Tibial nerve (tissue), 4 donors: Measurements from ENCODE around the gene NEU1.

ENCODE experiments used
- CTCF ChIP-seq, 5 experiments: fragments of 200-600 bp in 3 of 5; fragments of 450-650 bp in 2 of 5; sonication (generic) in 3 of 5; IDR thresholded peaks; one replicate each; pipeline ENCODE4 v1.5.1; 2016 to 2019; ENCODE audit warnings: antibody characterized with exemption in 5 of 5, mild to moderate bottlenecking in 3 of 5, moderate library complexity in 2 of 5
- EP300 ChIP-seq, 2 donors: sonication (generic); formaldehyde crosslinking; IDR thresholded peaks; one replicate each; pipeline ENCODE4 v1.6.1; 2017; ENCODE audit warnings: antibody characterized with exemption in 2 of 2, mild to moderate bottlenecking in 1 of 2
- POLR2A ChIP-seq, 2 donors: fragments of 450-650 bp; IDR thresholded peaks; one replicate each; pipeline ENCODE4 v1.6.1; 2017; ENCODE audit warnings: antibody characterized with exemption in 2 of 2, mild to moderate bottlenecking in 2 of 2, moderate library complexity in 2 of 2

- TF ChIP-seq CTCF (IDR thresholded peaks at IDR 0.05) (peak in 2 of 5 experiments; percentile 15 to 59), POLR2A (IDR thresholded peaks at IDR 0.05) (peak in 1 of 2 donors; percentile 50), EP300 (IDR thresholded peaks at IDR 0.05) (peak in 1 of 2 donors; percentile 60)
These were observed 39.5 kb upstream of the NEU1 start, which contains the start of gene ZBTB12 for GRCh38 chr6:31901953-31902643.
